HG02870 (cell line): ENCODE data around the gene CDK18.

ENCODE experiments used
- ATAC-seq: cut with Tn5 transposase; IDR thresholded peaks from one replicate; pipeline ENCODE4 v1.9.1; 2021; ENCODE audit warnings: mild to moderate bottlenecking, moderate library complexity; ENCODE audit not compliant: unreplicated experiment

Gene CDK18

GRCh38 chr1:205535096-205535495 is 30.6 kb downstream of the CDK18 start:
- ATAC-seq, result no peak

GRCh38 chr1:205535866-205536758 is 31.6 kb downstream of the CDK18 start:
- ATAC-seq, result no peak

GRCh38 chr1:205536759-205537361 is 32.4 kb downstream of the CDK18 start:
- ATAC-seq, result no peak

- no peak for ATAC-seq
Measured at GRCh38 chr1:205537386-205538018, 33.0 kb downstream of the CDK18 start.

- ATAC-seq, result no peak
Measured at GRCh38 chr1:205538235-205538840, 33.9 kb downstream of the CDK18 start.

GRCh38 chr1:205541161-205541886 is 36.9 kb downstream of the CDK18 start:
- ATAC-seq, result no peak

- no peak for ATAC-seq
Measured at GRCh38 chr1:205542367-205542766, 37.9 kb downstream of the CDK18 start.

GRCh38 chr1:205543351-205544301 is 39.2 kb downstream of the CDK18 start:
- no peak for ATAC-seq

GRCh38 chr1:205545001-205545919 is 40.8 kb downstream of the CDK18 start:
- no peak for ATAC-seq

- ATAC-seq, result no peak
Measured at GRCh38 chr1:205545991-205546390, 41.5 kb downstream of the CDK18 start.

- ATAC-seq, result no peak
Measured at GRCh38 chr1:205546541-205546940, 42.1 kb downstream of the CDK18 start.

- no peak for ATAC-seq
Measured at GRCh38 chr1:205547936-205548827, 43.7 kb downstream of the CDK18 start.

- no peak for ATAC-seq
Measured at GRCh38 chr1:205554026-205554811, 49.8 kb downstream of the CDK18 start.

GRCh38 chr1:205561501-205562203 is 57.2 kb downstream of the CDK18 start:
- ATAC-seq, result no peak

- no peak for ATAC-seq
Measured at GRCh38 chr1:205563927-205564441, 59.5 kb downstream of the CDK18 start.

- no peak for ATAC-seq
Measured at GRCh38 chr1:205565799-205566198, 61.3 kb downstream of the CDK18 start.
